DMS 273 (cell line): ENCODE measurements around the gene GRID2.

Source experiments
- DNase-seq: peaks from one replicate; lab custom pipeline; 2025; ENCODE audit not compliant: unreplicated experiment; lab: John Stamatoyannopoulos, UW

The GRID2 gene

DNA sequence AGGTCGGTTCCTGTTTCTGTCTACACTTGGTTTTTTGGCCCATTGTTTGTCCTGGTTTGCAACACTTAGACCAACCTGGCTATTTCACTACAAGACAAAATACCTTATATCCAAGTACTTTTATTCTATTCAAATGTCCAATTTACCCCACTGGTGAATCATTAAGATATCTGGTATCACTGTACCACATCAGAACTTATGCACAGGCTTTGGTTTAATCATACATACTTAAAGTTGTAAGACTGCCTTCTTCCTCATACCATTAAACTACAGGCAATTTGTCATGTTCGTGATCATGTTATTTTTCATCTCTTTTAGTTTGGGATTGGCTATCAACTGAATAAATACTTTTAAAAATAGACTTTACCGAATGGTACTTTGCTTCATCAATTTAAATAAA, 1471.8 kb downstream of the GRID2 start:
- no peak for DNase-seq

DNA sequence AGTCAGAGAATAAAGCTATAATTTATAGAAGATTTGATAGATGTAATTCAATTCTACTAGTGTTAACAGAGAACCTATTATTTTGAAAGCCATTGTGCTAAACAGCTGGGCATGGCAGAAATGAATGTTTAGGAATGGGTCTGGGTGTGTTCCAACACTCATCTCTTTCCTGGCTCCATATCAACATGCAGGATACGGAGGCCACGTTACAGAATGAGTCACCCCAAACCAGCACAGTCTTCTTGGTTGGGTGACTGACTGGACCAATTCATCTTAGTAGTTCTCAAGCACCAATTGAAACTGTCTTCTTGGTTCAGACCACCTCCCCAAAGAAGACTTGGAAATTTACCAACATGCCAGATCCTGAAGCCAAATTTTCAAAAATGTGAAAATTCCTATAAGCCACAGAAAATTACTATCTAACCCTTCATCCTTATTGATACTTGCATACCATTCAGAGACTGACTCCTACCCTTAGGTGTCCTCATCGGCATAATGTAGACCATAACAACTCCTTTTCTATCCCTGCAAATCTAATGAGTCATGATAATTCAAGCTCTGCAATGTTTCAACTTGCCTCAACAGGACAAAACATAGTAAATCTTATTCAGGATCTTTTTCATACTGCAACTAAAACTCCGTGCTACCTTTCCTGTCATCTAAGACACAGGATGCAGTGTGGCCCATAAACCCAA, 1472.8 kb downstream of the GRID2 start:
- DNase-seq = peak; percentile 51

DNA sequence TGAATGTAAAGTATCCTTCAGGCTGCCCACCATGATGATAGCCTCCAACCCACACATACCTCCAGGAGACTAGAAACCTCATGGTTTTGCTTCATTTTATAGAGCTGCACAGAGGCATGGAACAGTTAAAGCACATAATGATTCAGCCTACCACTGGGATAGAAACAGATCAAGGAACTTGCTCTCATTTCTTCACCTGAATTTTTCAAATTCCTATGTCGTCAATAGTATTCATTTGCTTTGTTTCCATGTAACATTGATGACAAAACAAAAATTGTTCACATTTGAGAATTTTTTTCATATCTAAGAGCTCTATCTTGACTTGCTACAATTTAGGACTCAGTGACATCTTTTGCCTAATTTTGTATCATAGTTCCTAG, 1473.3 kb downstream of the GRID2 start:
- DNase-seq = no peak

DNA sequence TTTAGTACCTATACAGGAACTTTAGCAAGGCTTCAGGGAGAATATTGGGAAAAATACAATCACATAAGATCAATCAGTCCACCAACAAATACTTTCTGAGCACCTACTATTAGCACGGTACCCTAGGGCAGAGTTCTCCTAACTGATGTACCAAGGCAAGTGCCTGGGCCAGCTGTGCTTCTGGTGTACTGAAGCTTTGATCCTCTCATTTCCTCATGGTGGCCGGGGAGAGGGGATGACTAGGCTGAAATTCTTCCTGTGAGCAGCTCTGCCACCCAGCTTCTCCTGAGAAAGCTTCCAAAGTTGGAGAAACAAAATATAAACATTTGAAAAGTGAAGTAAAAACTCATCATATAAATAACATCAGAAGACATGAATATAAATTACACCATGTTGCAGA, 1475.5 kb downstream of the GRID2 start:
- no peak for DNase-seq

DNA sequence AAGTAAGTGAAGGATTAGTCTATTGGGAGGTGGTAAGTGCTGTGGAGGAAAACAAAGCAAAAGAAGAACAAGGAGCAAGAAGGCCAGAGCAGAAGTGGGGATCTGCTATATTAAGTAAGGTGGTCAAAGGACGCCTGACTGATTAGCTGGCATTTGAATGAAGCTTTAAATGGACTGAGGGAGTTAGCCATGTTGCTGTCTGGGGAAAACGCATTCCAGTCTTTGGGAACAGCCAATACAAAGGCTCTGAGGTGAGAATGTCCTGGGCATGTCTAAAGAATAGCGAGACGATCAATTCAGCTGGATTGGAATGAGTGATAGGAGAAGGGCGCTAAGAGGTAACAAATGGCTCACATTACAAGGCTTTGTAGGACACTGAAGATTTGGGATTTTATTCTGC, 1476.3 kb downstream of the GRID2 start:
- no peak for DNase-seq

DNA sequence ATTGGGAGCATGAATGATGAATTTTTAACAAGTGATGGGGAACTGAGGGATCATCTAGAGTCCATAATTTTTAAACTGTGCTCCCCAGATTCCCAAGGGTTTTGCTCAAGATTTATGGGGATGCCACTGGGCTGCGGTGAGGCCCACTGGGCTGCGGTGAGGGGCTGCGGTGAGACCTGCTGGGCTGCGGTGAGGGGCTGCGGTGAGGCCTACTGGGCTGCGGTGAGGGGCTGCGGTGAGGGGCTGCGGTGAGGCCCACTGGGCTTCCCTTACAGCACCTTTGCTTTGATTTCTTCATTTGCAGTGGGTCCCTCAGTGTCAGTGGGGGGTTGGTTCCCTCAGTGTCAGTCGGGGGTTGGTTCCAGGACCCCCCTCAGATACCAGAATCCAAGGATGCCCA, 1477.4 kb downstream of the GRID2 start:
- no peak for DNase-seq

DNA sequence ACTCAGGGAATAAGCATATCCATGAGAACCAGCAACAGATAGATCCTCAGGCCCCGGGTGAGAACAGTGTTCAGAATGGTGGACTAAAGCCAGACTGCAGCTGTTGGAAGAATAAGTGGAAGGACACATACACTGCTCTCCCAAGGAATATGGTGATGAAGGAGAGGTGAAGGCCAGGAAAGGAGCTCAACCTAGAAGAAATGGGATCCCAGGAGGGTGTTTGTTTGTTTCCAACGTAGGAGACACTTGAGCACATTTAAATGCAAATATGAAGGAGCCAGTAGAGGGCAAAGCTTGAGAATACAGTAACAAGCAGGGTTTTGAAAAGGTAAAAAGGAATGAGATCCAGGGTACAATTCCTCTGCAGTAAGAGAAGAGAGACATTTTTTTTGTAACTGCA, 1482.4 kb downstream of the GRID2 start:
- DNase-seq = no peak

DNA sequence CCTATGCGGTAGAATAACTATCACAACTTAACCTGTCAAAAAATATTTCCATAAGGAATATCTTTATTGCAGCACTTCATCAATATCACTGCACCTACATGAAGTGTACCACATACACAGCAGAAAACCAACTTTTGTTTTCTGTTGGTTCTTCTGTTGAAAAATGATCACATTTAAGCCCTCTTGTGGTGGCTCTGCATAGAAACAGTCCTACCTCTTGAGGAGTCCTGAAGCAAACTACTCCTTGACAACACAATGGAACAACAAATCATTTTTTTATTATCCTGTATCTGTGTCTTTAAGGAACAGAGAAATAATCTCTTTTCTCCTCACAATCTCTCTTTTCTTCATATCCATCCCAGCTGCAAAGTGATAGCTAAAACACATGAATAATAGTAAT, 1484.9 kb downstream of the GRID2 start:
- DNase-seq = peak; percentile 43

DNA sequence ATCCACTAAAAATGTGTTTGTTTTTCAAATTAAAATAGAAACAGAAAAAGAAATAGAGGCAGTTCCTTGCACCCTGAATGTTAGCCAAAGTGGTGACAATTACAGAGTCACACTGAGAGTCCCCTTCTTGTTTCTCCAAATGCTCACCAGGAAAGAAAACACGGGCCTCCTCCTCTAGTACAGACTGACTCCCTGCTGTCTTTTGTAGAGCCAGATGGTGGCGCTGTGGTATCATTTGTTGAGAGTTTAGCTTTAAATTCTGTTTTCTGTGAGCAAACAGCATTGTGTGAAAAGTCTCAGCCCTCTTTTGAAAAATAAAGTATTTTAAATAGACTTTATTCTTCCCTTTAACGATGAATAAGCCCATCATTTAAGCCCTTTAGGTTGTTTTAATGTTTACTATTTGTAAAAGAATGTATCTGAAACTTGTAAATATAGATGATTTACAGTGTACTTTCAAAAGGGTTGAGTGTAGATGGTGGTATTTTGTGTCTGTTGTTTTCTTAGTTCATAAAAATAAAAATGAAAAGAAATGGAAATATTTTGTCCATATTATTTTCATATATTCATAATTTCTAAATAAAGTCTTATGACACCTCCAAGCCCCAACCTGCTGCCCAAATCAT, 1487.9 kb downstream of the GRID2 start:
- DNase-seq = peak; percentile 74

DNA sequence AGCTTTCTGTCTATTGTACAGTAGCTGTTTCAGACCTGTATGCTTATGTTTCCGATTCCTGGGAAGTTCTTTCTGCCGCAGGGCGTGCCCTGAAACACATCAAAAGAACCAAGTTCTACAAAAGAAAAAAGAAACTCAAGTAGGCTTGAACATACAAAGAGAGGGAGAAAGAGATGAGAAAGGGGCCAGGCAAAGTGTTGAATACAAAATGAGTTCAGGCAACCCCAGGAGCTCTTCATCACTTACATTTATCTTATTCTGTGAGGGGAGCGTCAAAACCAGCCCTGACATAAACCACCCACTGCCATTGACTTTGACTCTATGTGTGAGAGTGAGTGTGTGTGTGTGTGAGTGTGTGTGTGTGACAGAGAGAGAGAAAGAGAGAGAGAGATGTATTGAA, 1498.3 kb downstream of the GRID2 start:
- no peak for DNase-seq

DNA sequence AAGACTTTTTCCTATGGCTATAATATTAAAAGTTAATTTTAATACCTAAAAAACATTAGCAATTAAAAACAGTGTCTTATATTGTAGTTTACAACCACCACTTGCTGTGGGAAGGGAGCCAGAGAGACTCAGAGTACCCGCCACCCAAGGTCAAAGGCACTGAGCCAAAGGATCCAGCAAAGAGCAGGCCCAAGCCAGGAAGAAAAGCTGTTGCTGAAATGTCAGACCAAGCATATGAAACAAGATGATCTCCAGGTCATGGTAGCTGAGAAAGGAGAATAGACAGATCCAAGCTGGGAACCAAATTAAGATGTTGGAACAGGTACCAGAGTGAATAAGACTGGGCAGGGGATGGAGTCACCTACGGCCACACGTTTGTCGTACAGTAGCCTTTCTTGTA, 1506.0 kb downstream of the GRID2 start:
- DNase-seq = peak; percentile 1

DNA sequence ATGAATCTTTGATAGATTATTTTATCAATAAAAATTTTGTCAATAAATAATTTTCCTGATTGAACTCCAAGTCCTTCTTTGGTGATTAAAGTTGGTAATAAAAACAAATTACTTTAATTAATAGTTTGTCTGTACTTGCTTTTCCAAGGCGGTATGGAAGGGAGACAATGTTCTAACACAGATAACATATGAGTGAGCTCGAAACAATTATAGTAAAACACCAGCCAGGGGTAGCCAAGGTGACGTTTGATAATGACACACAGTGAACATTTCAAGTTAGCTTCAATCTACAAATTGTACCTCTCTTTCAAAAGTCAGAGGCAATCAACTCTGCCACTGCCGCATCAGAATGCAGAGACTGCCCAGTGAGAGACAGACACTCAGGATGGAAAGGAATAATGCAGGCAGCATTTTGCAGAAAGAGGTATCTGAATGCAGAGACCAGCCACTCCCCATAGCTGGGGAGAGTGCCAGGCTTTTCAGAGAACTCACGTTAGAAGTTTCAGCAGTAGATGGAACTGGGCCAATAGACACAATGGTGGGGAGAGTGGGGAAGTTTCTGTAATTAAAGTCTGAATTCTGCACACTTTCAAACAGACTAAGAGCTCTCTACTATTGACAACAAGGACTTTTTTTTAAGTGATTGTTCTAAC, 1506.7 kb downstream of the GRID2 start:
- peak; percentile 21 for DNase-seq

DNA sequence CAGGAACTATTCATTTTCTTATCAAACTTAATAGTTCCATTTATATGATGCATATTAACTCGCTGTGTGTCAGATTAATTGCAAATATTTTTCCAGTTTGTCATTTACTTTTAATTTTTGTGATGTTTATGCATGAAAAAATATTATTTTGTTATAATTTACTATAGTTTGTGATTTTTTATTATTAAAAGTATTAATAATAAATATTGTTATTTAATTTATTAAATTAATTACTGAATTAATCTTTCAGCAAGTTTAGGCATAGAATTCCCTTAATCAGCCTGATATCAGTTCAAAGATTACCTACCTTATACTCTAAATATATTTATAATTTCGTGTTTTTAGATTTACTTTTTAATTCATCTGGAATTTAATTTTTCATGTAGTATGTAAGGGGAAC, 1509.3 kb downstream of the GRID2 start:
- DNase-seq = no peak

DNA sequence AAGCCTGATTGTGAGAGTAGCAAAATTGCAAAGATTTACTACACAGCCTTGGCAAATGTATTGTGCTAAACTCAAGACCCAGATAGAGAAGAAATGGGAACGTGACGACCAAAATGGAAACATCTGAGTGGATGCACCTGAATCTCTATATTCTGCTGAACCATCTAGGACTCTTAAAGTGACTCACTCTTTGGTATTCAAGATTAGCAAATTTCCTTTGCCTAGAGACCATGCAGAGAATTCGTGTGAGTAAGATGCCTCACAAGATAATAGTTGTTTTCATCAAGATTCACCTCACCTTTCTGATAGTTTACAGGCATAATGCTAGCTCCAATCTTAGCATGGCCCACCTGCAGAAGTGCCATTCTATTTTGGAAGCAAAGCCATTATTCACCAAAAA, 1510.4 kb downstream of the GRID2 start:
- no peak for DNase-seq

DNA sequence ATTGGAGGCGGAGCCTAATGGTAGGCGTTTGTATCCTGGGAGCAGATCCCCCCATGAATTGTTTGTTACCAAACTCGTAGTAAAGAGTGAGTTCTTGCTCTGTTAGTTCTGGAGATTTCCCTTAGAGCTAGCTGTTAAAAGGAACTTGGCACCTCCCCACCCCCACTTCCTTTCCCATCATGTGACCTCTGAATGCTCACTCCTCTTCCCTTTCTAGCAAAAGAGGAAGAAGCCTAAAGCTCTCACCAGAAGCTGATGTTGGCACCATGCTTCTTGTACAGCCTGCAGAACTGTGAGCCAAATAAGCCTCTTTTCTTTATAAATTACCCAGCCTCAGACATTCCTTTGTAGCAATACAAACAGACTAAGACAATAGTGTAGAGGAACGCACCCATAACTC, 1511.0 kb downstream of the GRID2 start:
- DNase-seq = no peak
